HG02623 (cell line): ENCODE measurements around the gene COL18A1.
A peak's percentile ranks its signal among the peaks of the same experiment; 100 is the strongest.

ENCODE experiments used
- ATAC-seq: cut with Tn5 transposase; IDR thresholded peaks from one replicate; pipeline ENCODE4 v1.9.1; 2021; ENCODE audit warnings: moderate library complexity; ENCODE audit not compliant: unreplicated experiment

COL18A1 gene

DNA sequence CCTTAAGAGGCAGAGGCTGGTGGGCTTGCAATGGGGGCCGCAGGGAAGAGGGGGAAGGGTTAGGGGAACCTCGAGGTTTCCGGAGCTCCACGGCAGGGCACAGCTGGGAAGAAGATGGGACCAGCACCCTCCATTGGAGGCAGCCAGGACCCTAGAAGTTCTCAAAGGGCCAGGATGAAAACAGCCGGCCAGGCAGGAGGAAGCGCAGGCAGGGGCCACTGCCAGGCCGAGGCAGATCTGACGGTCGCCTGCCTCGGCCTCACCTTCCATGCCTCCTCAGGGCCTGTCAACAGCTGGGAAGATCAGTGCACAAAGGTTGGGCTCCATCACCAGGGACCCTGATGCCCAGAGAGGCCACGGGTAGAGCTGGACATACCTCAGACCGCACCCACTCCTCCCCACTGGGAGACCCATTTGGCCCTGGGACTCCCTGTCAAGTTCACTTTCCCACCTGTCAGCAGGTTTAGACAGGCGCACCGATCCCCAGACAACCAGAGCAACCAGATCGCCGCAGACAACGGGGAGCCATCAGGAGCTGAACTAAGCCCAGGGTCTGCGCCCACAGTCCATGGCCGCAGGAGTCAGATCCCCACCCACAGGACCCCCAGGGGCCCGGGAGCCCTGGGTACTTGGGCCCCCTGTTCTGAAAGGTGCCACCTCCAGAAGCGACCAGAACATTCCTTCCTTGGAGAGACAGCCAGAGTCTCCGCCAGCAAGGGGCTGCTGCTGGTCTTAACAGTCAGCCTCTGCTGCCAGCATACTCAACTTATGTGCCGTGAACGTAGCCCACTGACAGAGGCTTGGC is 135.0 kb downstream of the COL18A1 start:
- ATAC-seq: no peak

DNA sequence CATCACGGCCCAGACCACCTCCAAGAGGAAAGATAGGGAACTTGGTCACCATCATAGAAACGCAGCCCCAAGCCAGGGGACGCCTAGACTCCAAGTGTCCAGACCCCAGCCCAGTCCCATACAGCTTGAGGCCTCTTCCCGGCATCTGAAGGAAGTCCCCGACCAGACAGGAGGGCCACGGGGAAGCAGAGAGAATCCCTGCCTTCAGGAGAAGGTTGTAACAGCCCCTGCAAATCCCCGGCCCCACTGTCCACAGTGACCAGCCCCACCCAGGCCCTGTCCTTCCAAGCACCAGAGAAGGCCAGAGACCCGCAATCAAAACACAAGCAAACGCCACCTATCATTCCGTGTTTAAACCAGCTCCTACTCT is 135.6 kb downstream of the COL18A1 start:
- no peak for ATAC-seq

DNA sequence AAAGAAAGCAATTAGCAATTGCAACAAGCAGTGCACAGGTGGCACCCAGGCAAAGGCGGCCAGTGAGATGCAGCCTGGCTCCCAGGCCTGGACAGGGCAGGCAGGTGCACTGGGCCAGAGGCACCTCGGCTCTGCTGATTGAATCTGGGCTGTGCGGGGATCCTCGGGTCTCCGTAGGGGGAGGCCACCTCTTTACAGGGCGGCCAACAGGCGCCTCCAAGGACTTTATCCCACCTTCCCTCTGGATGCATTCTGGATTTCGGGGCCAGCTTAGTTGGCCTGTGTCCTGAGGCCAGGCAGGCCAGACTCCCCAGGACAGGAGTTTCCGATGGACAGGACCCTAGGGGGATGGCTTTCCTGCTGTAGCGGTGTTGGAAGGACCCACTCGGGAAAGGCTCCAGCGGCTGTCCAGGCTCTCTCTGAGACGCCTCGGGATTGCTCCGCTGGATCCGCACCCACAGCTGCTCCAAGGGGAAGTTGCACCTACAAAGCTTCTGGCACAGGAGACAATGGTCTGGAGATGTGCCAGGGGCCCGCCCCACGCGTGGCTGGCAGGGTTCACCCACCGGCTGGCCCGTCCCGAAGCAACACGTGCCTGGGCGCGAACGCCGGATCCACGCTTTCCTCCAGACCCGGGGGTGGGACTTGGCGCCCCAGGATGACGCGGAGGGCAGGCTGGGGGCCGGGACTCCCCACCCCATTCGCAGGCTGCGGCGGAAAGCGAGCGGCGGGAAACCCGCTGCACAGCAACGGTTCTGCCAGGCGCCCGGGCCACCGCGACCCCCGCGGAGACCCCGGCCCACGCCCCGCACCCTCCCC is 136.5 kb downstream of the COL18A1 start:
- peak; percentile 40 for ATAC-seq

DNA sequence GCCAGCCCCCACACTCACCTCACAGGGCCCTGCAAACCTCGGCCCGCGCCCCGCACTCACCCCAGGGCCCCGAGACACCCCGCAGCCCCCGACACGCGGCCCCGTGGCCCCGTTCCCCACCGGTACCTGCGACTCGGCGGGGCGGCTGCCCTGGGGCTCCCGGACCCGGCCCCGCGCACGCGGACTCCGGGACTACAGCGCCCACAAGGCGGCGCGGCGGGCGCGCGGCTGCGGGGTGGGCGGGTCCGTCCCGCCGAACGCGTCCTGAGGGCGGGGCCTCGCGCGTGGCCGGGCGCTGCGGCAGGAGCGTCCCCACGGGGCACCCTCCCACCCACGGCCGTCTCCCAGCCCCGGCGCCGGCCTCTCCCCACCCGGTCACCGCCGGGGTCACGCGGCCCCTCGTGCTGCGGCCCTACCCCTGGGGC is 137.3 kb downstream of the COL18A1 start, which contains the start of gene SLC19A1:
Gene SLC19A1, minus strand, starts transcription at position 199 of the 425 bp plus-strand sequence. CDS start 4,481 bp downstream, outside the sequence.
- peak; percentile 65 for ATAC-seq

DNA sequence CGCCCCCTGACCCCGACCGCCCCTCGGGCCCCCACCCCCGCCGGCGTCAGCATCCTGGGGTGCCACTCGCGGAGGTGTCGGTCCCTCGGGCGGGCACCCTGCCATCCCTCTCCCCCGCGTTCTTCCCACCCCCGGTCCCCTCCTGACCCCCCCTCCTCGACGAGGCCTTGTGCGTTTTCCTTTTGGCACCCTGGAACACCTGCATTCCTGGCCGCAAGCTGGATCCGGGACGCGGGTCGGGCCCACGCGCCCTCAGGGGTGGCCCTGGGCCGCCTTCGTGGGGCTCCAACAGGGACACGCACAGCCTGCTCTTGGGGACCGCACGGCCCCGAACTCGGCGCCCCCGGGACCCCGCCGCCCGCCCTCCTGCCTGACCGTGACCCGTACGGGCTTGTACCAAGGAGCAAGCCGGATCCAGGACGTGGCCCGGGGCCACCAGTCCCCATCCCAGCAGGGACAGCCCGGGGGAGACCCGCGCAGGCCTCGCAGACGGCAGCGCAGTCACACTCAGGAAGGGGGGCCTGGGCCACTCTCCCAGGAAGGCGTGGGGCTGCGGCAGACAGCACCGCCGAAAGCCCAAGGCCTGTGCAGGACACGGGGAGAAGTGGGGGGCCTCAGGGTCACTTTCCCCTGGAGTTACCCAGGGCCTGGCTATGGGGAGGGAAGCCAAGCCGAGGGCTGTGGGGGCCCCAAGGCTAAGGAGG is 137.9 kb downstream of the COL18A1 start:
- no peak for ATAC-seq

DNA sequence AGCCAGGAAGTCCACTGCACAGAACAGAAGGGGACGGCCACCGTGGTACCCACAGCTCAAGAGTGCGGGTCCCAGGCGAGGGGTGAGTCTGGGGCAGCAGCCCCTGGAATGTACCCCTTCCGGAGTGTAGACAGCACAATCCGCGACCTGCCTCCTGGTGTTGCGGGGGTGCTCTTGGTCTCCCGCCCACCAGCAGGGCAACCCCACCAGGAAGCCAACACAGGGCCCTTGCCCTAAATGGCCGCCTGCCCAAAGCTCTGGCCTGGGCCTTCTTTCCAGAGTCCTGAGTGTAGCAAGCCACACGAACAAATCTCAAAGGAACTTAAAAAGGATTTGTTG is 138.4 kb downstream of the COL18A1 start:
- ATAC-seq: no peak

DNA sequence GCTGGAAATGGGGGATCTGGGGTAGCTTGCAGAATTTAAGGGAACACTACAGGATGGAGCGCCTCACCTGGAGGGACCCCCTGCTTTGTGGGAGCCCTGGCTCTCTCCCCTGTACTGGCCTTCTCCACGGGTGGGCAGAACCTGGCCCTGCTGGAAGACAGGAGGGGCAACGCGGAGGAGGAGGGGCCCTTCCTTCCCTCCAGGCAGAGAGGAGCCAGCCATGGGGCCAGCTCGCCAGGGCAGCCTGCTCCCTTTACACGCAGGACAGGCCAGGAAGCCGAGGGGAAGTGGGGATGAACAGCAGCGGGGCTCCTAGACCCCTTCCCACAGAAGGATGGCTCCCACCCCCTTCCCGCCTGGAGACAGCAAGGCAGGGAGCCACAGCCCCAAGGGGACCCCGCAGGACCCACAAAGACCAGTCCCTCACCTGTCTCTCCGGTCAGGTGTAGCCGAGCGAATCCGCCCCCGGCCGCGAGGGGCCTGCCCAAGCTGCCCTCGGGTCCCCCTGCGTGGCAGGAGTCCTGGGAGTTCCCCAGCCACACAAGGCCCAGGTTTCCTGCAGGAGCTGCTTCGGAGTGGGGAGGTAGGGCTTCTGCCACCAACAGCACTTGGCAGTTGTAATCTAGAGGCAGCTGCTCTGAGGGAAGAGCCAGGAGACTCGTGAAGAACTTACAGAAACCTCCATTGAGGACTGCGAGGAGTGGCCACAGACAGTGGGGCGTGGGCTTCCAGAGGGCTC is 138.9 kb downstream of the COL18A1 start:
- no peak for ATAC-seq

DNA sequence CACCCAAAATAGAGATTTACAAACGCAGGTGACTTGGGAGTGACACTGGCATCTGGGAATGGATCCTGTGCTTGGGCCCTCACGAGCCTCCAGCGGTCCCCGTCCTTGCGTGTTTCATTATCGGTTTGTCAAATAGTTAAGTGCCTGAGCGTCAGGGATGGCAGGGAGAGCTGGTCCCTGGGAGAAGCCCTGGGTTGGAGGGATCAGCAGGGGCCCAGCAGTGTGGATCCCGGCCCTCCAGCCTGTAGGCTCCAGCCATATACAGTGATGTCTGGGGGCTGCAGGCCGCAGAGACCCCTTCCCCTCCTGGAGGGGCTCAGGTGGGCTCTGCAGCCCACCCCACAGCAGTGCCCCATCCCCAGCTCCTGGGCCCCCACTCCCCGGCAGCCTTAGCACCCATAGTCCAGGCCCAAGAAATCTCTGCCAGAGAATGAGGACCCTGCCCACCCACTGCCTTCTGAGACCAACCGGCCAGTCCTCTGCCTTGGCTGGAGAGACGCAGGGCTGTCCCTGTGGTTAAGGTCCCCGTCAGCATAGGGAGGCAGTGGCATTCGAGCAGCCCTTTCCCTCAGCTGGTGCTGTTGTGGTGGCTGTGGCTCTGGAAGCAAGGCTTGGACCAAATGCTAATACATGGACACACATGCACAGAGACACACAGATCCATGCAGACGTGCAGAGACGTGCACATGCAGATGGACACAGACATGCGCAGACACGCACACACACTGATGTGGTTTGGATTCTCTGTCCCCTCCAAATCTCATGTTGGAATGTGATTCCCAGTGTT is 139.7 kb downstream of the COL18A1 start:
- no peak for ATAC-seq

DNA sequence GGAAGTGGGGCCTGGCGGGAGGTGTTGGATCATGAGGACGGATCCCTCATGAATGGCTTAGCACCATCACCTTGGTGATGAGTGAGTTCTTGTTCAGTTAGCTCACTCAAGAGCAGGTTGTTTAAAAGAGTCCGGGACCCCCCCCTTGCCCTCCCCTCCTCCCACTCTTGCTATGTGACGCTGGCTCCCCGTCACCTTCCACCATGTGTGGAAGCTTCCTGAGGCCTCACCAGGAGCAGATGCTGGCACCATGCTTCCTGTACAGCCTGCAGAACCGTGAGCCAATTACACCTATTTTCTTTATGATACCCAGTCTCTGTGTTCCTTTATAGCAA is 140.2 kb downstream of the COL18A1 start:
- no peak for ATAC-seq

DNA sequence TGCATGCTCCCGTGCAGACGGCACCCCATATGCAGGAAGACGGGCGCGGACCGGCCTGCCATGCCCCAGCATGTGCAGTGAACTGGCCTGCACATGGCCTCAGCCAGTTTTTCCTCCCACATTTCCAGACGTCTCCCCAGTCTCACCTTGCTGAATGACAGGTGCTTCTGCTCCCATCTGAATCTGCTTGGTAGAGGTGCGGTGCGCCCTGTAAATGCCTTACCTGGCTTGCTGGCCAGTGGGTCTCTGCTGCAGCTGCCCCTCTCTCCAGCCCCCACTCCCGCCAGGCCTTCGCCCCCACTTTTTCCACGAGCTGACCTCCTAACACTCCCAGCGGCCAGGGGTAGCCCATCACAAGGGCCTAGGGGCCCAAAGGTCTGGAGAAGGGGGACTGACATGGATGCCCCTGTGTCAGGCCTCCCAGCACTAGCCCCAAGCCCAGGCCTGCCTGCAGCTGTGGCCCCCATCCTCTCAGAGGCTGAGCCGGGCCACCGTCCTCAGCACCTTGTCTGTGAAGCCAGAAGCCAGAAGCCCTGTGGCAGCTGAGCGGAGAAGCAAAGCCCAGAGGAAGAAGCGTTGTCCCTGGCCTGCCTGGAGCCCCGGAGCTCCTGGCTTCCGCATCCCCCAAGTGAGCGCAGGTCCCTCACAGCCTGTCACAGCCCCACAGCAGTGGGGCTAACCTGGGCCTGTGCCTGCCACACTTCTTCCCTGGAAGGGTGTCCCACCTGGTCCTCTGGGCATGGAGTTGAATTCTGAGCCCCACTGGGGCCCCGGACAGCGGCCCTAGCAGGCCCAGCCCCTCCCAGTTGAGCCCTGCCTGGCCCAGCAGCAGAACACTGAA is 140.9 kb downstream of the COL18A1 start:
- no peak for ATAC-seq

DNA sequence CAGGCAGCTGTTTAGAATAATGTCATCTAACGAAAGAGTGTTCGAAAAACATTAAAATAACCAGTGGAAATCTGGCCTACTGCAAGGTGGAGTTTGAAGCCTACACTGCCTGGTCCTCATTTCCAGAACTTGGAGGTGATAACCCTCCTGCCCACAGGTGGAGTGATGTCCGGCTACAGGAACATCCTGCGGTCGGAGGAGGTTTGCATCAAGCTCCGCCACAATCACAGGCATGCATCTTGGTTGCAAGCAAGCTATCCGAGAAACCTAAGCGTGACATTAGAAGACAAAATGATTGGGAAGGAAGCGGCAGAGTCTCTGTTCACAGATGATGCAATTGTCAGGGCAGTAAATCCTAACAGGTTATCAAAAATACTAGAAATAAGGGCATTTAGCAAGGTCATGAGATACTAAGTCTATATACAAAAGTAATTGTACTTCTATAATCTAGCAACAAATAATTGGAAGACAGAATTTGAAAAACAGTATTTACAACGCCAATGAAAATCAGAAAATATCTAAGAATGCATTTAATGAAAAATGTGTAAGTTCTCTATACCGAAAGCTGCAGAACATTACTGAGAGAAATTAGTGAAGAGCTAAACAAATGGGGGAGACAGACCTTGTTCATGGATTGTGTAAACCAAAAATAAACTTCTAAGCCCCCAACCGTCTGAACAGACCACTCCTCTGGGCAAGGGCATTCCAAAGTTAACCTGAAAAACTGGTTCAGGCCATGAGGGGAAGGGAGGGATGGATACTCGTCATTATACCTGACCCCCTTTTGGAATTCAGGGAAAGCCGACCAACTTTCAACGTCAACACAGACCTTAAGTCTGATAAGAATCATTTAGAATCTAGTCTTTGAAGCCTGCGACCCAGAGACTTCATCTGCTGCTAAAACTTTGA is 141.9 kb downstream of the COL18A1 start:
- no peak for ATAC-seq

DNA sequence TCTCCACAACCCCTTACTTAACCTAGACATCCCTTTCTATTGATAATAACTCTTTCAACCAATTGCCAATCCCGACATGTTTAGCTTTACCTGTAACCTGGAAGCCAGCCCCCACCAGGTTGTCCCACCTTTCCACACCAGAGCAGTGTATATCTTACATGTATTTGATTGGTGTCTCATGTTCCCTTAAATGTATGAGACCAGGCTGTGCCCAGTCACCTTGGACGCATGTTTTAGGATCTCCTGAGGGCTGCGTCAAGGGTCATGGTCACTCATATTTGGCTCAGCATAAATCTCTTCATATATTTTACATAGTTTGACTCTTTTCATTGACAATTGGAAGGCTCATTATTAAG is 142.6 kb downstream of the COL18A1 start:
- no peak for ATAC-seq

DNA sequence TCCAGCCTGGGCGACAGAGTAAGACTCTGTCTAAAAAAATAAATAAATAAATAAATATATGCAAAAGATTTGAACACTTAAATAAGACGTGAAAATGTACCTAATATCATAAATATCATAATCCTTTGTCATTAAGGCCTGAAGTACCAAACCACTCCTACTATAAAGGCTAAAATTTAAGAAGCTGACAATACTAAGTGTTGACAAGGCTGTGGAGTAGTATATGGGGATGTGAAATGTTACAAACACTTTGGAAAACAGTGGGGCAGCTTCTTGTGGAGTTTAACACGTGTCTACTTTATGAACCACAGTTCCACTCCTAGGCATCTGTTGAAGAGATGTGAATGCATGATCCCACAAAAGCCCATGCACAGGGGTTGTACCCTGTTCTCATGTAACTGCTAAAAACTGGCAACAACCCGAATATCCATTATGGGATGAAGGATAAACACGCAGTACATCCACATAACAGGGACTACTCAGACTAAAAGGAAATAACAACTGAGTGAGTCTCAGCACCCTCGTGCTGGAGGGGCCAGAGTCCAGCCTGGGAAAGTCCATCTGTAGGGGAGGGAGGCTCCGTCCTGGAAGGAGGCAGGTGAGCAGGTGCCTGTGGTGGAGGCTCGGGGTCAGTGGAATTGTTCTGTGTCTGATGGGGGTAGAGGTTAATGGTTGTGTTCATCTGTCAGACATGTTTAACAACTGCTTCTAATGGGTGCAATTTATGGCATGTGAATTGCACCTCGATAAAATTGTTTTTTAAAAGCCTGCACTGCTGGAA is 143.9 kb downstream of the COL18A1 start:
- no peak for ATAC-seq

DNA sequence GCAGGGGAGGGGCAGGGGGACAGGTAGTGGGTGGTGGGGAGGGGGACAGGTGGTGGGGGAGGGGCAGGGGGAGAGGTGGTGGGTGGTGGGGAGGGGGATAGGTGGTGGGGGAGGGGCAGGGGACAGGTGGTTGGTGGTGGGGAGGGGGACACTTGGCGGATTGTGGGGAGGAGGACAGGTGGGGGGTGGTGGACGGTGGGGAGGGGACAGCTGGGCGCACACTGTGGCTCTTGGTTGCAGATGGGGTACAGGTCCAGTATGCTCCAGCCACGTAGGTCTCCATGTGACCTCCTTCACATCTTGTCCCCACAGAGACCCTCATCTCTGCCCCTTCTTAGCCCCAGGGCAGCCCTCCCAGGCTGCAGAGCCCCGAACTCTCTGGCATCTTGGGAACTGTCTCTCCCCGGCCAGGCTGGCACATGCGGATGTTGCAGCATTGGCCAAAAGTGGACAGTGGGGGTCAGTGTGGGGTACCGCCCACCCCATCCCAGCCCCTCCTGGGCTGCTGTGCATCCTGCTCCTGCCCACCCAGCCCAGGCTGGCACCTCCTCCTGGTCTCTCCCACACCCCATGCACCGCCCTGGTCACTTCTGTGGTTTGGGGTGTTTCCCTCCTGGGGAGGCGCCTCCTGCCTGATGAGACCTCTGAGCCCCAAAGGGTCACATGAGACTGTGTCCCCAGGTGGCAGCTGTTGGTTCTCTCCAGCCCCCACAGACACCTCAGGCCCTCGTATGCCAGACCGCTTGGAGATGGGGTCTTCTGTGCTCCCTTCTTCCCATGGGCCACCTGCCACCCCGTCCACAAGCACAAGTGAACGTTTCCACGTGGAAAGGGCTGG is 144.9 kb downstream of the COL18A1 start:
- no peak for ATAC-seq

DNA sequence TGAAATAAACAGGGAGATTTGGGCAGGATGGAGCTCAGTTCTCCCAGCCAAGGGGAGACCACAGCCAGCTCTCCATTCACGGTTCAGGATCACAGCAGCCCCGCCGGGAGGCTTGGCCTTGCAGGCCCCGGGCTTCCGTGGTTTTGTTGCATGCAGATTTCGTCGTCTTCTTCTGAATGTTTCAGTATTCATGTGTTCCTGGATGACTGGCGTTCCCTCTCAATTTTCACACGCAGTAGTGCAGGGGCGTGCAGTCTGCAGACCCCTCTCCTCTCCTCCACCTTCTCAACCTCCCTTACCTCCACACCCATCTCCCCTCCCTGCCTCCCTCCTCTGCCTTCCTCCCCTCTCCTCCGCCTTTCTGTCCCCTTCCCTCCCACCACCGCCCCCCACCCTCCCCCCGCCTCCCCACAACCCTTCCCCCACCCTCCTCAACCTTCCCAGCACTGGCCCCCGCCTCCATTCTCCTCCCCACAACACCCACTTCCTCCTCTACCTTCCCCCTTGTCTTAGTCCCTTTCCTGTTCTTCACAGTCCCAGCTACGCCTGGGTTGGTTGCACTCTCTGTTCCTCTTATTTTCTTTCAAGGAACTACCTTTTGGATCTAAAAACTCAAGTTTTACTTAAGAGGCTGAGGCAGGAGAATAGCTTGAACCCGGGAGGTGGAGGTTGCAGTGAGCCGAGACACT is 145.7 kb downstream of the COL18A1 start:
- ATAC-seq: no peak

DNA sequence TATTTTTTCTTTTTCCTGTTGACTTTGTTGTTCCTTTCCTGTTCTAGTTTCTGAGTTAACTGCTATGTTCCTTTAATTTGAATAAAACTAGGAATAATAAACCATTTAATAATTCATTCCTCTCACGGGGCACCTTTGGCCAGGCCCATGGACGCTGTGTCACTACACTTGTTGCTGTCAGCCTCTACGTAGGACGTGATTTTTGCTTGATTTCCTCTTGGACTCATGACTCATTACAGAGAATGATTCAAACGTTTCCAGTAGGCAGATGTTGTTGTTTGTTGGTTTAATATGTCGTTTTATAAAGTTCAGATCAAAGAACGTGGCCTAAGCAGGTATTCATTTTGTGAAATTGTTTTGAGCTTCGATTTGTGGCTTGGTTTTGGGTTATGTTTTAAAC is 146.4 kb downstream of the COL18A1 start:
- ATAC-seq: no peak
